ENCODE data around the gene ARHGEF18. TPM values are rescaled to one million over a fixed set of nuclear protein-coding genes. Genes with fewer than 3 reads are reported as not detected.
"Not testable (repeated sequence)": the region's sequence is repeated elsewhere in the genome, so short reads cannot be mapped to it uniquely, and the experiment has no call there.

The ARHGEF18 gene
- total and polyA plus RNA-seq, 2 donors (not counting 3 experiments of a cell fraction or from before 2014, with no cell fraction given), result 12.1 to 30.7 TPM

DNA sequence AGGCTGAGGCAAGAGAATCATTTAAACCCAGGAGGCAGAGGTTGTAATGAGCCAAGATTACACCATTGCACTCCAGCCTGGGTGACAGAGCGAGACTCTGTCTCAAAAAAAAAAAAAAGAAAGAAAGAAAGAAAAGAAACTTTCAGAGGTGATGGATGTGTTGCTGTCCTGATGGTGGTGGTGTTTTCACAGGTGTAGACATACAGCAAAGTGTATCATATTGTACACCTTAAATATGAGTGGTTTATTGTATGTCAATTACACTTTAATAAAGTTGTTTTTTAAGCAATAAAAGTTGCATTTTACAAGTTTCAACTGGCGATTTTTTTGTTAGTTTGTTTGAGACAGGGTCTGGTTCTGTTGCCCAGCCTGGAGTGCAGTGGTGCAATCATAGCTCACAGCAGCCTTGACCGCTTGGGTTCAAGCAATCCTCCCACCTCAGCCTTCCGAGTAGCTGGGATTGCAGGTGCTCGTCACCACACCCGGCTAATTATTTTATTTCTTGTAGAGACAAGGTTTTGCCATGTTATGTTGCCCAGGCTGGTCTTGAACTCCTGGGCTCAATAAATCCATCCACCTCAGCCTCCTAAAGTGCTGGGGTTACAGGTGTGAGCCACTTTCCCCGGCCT lies 41.0 kb upstream of the ARHGEF18 start:
- POLR2A ChIA-PET, result no interaction called here

DNA sequence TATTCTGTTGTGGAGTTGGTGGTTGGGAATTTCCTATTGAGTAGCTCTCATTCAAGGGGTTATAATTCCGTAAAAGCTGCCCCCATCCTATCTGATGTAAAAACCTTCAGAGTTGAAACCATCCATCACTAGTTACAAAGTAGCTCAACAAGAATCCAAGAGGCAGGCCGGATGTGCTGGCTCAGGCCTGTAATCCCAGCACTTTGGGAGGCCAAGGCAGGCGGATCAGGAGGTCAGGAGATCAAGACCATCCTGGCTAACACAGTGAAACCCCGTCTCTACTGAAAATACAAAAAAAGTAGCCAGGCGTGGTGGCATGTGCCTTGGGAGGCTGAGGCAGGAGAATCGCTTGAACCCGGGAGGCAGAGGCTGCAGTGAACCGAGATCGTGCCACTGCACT lies 40.4 kb upstream of the ARHGEF18 start:
- H3K79me2 ChIP-seq (ENCODE audit: control insufficient read depth, insufficient read depth, low read length); H2AFZ ChIP-seq (ENCODE audit: low read depth, low read length); DNase-seq (ENCODE audit: low read depth, low spot score); dilution Hi-C loops (cut with MboI; ENCODE audit: extremely low pct_ligation_motif_present, low sequenced_read_pairs); BruUV-seq (replicated peaks); intact Hi-C loops (cut with micrococcal nuclease); POLR2A ChIA-PET; H4K20me1 ChIP-seq (replicated peaks; ENCODE audit: control insufficient read depth, extremely low read depth, insufficient read depth, low read length); FAIRE-seq; H3K27me3 ChIP-seq (ENCODE audit: control insufficient read depth in 2 of 2, insufficient read depth in 2 of 2, low read length in 2 of 2); H3K27ac ChIP-seq (ENCODE audit: insufficient read depth, low read depth, low read length); H3K4me1 ChIP-seq (ENCODE audit: control insufficient read depth, extremely low read depth, insufficient read depth, low read length); H3K4me3 ChIP-seq (replicated peaks in 1 of 3; ENCODE audit: insufficient read depth in 1 of 3, low read depth in 1 of 3, low read length in 3 of 3); H3K9ac ChIP-seq (replicated peaks; ENCODE audit: extremely low read depth, insufficient read depth, low read length); CTCF ChIA-PET; H3K36me3 ChIP-seq (ENCODE audit: control insufficient read depth in 2 of 2, extremely low read depth in 1 of 2, insufficient read depth in 2 of 2, low read length in 2 of 2); H3K4me2 ChIP-seq (ENCODE audit: insufficient read depth, low read length); H3K9me3 ChIP-seq (replicated peaks; ENCODE audit: control insufficient read depth, insufficient read depth, low read length); H3K9me1 ChIP-seq (replicated peaks; ENCODE audit: control insufficient read depth, extremely low read depth, insufficient read depth, low read length): not testable (repeated sequence)

More for the DNA sequence above, 41.0 kb upstream of the ARHGEF18 start:
- Histone ChIP-seq H3K9ac (replicated peaks; ENCODE audit: extremely low read depth, insufficient read depth, low read length) (no peak overlapping the region), H3K4me1 (ENCODE audit: control insufficient read depth, extremely low read depth, insufficient read depth, low read length) (no peaks in the 10 kb centered on the region), H3K79me2 (ENCODE audit: control insufficient read depth, insufficient read depth, low read length) (no peaks in the 10 kb centered on the region), H2AFZ (ENCODE audit: low read depth, low read length) (no peak overlapping the region), H3K36me3 (ENCODE audit: control insufficient read depth in 2 of 2, extremely low read depth in 1 of 2, insufficient read depth in 2 of 2, low read length in 2 of 2) (no peaks in the 10 kb centered on the region), H3K27me3 (ENCODE audit: control insufficient read depth in 2 of 2, insufficient read depth in 2 of 2, low read length in 2 of 2) (no peaks in the 10 kb centered on the region), H3K9me1 (replicated peaks; ENCODE audit: control insufficient read depth, extremely low read depth, insufficient read depth, low read length) (no peaks in the 10 kb centered on the region), H3K4me3 (replicated peaks in 1 of 3; ENCODE audit: insufficient read depth in 1 of 3, low read depth in 1 of 3, low read length in 3 of 3) (no peak overlapping the region), H3K9me3 (replicated peaks; ENCODE audit: control insufficient read depth, insufficient read depth, low read length) (no peaks in the 10 kb centered on the region), H4K20me1 (replicated peaks; ENCODE audit: control insufficient read depth, extremely low read depth, insufficient read depth, low read length) (no peaks in the 10 kb centered on the region), H3K4me2 (ENCODE audit: insufficient read depth, low read length) (no peak overlapping the region), H3K27ac (ENCODE audit: insufficient read depth, low read depth, low read length) (no peak overlapping the region)
- BruUV-seq (replicated peaks), result no TSS peak
- CTCF ChIA-PET, result interaction anchor here (0.7 kb wide), 1 partner anchor 159 kb away, joined by 3 read pairs; no protein-coding TSS in a partner anchor
- intact Hi-C loops (cut with micrococcal nuclease) (no loop called here), dilution Hi-C loops (cut with MboI; ENCODE audit: extremely low pct_ligation_motif_present, low sequenced_read_pairs) (no loop called here)
- no peak for TF ChIP-seq POLR2A (IDR thresholded peaks at IDR 0.05; ENCODE audit: low read depth, low read length)
- TF ChIP-seq JUN (IDR thresholded peaks at IDR 0.05; ENCODE audit: borderline replicate concordance, insufficient read depth, insufficient read length, low read depth), result no peak
- TF ChIP-seq GATA2 (IDR thresholded peaks at IDR 0.05; ENCODE audit: insufficient read depth, insufficient read length, low read depth, low read length), result no peak
- no peak for TF ChIP-seq POLR2AphosphoS5 (IDR thresholded peaks at IDR 0.05; ENCODE audit: insufficient read depth, low read depth, low read length)
- TF ChIP-seq, protein P1, sequence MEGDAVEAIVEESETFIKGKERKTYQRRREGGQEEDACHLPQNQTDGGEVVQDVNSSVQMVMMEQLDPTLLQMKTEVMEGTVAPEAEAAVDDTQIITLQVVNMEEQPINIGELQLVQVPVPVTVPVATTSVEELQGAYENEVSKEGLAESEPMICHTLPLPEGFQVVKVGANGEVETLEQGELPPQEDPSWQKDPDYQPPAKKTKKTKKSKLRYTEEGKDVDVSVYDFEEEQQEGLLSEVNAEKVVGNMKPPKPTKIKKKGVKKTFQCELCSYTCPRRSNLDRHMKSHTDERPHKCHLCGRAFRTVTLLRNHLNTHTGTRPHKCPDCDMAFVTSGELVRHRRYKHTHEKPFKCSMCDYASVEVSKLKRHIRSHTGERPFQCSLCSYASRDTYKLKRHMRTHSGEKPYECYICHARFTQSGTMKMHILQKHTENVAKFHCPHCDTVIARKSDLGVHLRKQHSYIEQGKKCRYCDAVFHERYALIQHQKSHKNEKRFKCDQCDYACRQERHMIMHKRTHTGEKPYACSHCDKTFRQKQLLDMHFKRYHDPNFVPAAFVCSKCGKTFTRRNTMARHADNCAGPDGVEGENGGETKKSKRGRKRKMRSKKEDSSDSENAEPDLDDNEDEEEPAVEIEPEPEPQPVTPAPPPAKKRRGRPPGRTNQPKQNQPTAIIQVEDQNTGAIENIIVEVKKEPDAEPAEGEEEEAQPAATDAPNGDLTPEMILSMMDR (IDR thresholded peaks at IDR 0.05; ENCODE audit: extremely low read depth in 1 of 2, insufficient read depth in 1 of 2, low read depth in 1 of 2, low read length in 2 of 2), result no peak
- no peak for TF ChIP-seq FOS (IDR thresholded peaks at IDR 0.05; ENCODE audit: borderline replicate concordance, insufficient read depth, low read length)
- TF ChIP-seq EZH2 (IDR thresholded peaks at IDR 0.05; ENCODE audit: borderline replicate concordance, low read depth, low read length, severe bottlenecking), result no peak
- TF ChIP-seq, protein P2, sequence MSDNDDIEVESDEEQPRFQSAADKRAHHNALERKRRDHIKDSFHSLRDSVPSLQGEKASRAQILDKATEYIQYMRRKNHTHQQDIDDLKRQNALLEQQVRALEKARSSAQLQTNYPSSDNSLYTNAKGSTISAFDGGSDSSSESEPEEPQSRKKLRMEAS (IDR thresholded peaks at IDR 0.05; ENCODE audit: insufficient read depth, insufficient read length), result no peak
- TF ChIP-seq MYC (IDR thresholded peaks at IDR 0.05; ENCODE audit: low read depth, low read length), result no peak
- FAIRE-seq (no peak), DNase-seq (ENCODE audit: low read depth, low spot score) (no peak)
